ENCODE data around the gene TMEM263. TPM values are rescaled to one million over a fixed set of nuclear protein-coding genes. Genes with fewer than 3 reads are reported as not detected.
"Not testable (repeated sequence)": the region's sequence is repeated elsewhere in the genome, so short reads cannot be mapped to it uniquely, and the experiment has no call there.

Gene TMEM263
- total RNA-seq, 6 experiments from 2014 or later: 23.9 to 40.9 (median 38.1) TPM

DNA sequence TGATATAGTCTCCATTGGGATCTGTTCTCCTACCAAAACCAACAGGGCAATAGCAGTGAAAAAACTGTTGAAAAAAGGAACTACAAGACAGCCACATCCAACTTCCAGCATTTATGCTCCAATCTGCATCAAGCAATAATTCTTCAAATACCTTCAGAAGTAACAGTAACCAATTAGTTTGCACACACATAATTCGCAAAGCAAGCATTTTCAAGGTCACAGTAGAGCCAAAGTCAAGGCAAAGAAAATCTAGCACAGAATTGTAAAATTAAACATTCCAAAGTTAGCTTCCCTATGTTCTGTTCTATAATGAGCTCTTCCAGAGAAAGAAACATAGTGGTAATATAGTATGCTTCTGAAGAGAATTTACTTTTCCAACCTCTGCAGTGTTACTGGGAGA lies 42.2 kb downstream of the TMEM263 start:
- Histone ChIP-seq H3K9me3 (no peaks in the 10 kb centered on the region), H3K27me3 (no peaks in the 10 kb centered on the region), H3K27ac (no peak overlapping the region), H3K4me1 (no peaks in the 10 kb centered on the region), H3K4me3 (no peak overlapping the region), H3K36me3 (no peaks in the 10 kb centered on the region)
- ATAC-seq (no peak), DNase-seq (no peak)
- no peak for TF ChIP-seq POLR2A (IDR thresholded peaks at IDR 0.05)
- TF ChIP-seq, protein P1, sequence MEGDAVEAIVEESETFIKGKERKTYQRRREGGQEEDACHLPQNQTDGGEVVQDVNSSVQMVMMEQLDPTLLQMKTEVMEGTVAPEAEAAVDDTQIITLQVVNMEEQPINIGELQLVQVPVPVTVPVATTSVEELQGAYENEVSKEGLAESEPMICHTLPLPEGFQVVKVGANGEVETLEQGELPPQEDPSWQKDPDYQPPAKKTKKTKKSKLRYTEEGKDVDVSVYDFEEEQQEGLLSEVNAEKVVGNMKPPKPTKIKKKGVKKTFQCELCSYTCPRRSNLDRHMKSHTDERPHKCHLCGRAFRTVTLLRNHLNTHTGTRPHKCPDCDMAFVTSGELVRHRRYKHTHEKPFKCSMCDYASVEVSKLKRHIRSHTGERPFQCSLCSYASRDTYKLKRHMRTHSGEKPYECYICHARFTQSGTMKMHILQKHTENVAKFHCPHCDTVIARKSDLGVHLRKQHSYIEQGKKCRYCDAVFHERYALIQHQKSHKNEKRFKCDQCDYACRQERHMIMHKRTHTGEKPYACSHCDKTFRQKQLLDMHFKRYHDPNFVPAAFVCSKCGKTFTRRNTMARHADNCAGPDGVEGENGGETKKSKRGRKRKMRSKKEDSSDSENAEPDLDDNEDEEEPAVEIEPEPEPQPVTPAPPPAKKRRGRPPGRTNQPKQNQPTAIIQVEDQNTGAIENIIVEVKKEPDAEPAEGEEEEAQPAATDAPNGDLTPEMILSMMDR (IDR thresholded peaks at IDR 0.05): no peak
- intact Hi-C loops (cut with DNase I): no loop called here
- WGBS (ENCODE audit: insufficient coverage, low coverage, low lambda C conversion rate, missing lambda C conversion rate): 100% methylated on average over 1 of the region's 1 CpG

DNA sequence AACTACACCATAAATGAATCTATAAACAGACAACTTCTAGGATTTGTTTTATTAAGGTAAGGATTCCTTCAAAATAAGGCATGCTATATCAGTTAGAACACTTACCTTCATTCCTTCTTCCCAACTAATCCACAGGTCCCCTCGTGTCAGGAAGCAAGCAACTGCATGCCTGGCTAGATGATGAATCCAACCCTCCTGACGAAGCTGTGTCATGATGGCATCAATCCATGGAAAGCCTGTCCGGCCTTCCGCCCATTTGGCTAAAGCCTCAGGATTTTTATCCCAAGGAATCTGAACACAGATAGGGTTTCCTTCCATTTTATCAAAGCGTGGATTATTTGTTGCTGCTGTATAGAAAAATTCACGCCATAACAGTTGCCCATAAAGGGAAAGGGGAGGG lies 43.7 kb downstream of the TMEM263 start:
- no peaks in the 10 kb centered on the region for H3K9me3 ChIP-seq
- no peaks in the 10 kb centered on the region for H3K4me1 ChIP-seq
- H3K27me3 ChIP-seq: no peaks in the 10 kb centered on the region
- no peak overlapping the region for H3K4me3 ChIP-seq
- TF ChIP-seq POLR2A (IDR thresholded peaks at IDR 0.05): no peak
- TF ChIP-seq, protein P1 (IDR thresholded peaks at IDR 0.05): no peak
- WGBS (ENCODE audit: insufficient coverage, low coverage, low lambda C conversion rate, missing lambda C conversion rate): 93% methylated on average over 6 of the region's 6 CpGs
- intact Hi-C loops (cut with DNase I): no loop called here
- H3K36me3 ChIP-seq: no peaks in the 10 kb centered on the region
- no peak for ATAC-seq
- no peak overlapping the region for H3K27ac ChIP-seq
- DNase-seq: no peak

GRCh38 chr12:107002665-107003064 lies 47.0 kb downstream of the TMEM263 start:
- H3K9me3 ChIP-seq; intact Hi-C loops (cut with DNase I); H3K27me3 ChIP-seq; ATAC-seq; H3K4me3 ChIP-seq; DNase-seq; H3K36me3 ChIP-seq; H3K27ac ChIP-seq; H3K4me1 ChIP-seq: not testable (repeated sequence)
- WGBS (ENCODE audit: insufficient coverage, low coverage, low lambda C conversion rate, missing lambda C conversion rate): 67% methylated on average over 4 of the region's 4 CpGs

GRCh38 chr12:107007411-107007810 lies 51.7 kb downstream of the TMEM263 start:
- WGBS (ENCODE audit: insufficient coverage, low coverage, low lambda C conversion rate, missing lambda C conversion rate): 95% methylated on average over 4 of the region's 4 CpGs
- H3K4me1 ChIP-seq: no peaks in the 10 kb centered on the region
- H3K36me3 ChIP-seq: no peaks in the 10 kb centered on the region
- H3K27ac ChIP-seq: no peak overlapping the region
- intact Hi-C loops (cut with DNase I): no loop called here
- ATAC-seq (no peak), DNase-seq (no peak)
- H3K4me3 ChIP-seq: no peak overlapping the region
- TF ChIP-seq POLR2A (IDR thresholded peaks at IDR 0.05): no peak
- TF ChIP-seq, protein P1 (IDR thresholded peaks at IDR 0.05): no peak
- H3K9me3 ChIP-seq: no peaks in the 10 kb centered on the region
- no peaks in the 10 kb centered on the region for H3K27me3 ChIP-seq

DNA sequence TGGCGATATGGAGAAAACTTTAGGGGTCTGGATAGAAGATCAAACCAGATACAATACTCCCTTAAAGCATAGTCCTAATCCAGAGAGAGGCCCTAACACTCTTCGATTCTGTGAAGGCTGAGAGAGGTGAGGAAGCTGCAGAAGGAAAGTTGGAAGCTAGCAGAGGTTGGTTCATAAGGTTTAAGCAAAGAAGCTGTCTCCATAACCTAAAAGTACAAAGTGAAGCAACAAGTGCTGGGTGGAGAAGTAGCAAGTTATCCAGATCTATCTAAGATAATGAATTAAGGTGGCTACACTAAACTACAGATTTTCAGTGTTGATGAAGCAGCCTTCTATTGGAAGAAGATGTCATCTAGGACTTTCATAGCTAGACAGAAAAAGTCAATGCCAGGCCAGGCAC lies 55.8 kb downstream of the TMEM263 start:
- no peak overlapping the region for H3K27ac ChIP-seq
- no peaks in the 10 kb centered on the region for H3K36me3 ChIP-seq
- no peaks in the 10 kb centered on the region for H3K27me3 ChIP-seq
- no peaks in the 10 kb centered on the region for H3K4me1 ChIP-seq
- H3K4me3 ChIP-seq: no peak overlapping the region
- no peaks in the 10 kb centered on the region for H3K9me3 ChIP-seq
- ATAC-seq: no peak
- TF ChIP-seq POLR2A (IDR thresholded peaks at IDR 0.05): no peak
- TF ChIP-seq, protein P1 (IDR thresholded peaks at IDR 0.05): no peak
- no peak for DNase-seq
- intact Hi-C loops (cut with DNase I): no loop called here
- 96% methylated on average over 2 of the region's 2 CpGs for WGBS (ENCODE audit: insufficient coverage, low coverage, low lambda C conversion rate, missing lambda C conversion rate)

Data from right lobe of liver (tissue), 6 donors.